H9 (cell line): Measurements from ENCODE around the gene RNU1-3. TPM values are rescaled to one million over a fixed set of nuclear protein-coding genes. Genes with fewer than 3 reads are reported as not detected.
"Not testable (repeated sequence)": the region's sequence is repeated elsewhere in the genome, so short reads cannot be mapped to it uniquely, and the experiment has no call there.

ENCODE experiments used
- DNase-seq: peaks from one replicate; pipeline ENCODE4 v3.0.0-alpha.2; 2017
- H2AFZ ChIP-seq: one replicate; pipeline ENCODE4 v1.6.1; 2013; ENCODE audit warnings: mild to moderate bottlenecking, low read length, control low read depth, moderate library complexity
- H2AK5ac ChIP-seq: 2 replicates; pipeline ENCODE4 v1.6.1; 2013; ENCODE audit warnings: low read length, control low read depth, mixed read lengths; ENCODE audit not compliant: insufficient read length
- H2BK120ac ChIP-seq: one replicate; pipeline ENCODE4 v1.6.1; 2013; ENCODE audit warnings: low read depth, mild to moderate bottlenecking, low read length, control low read depth, inconsistent platforms; ENCODE audit not compliant: poor library complexity, severe bottlenecking
- H2BK12ac ChIP-seq: 2 replicates; pipeline ENCODE4 v1.6.1; 2013; ENCODE audit warnings: low read length, control low read depth, mixed read lengths, low read depth; ENCODE audit not compliant: insufficient read length
- H2BK15ac ChIP-seq: 2 replicates; pipeline ENCODE4 v1.6.1; 2013; ENCODE audit warnings: low read depth, low read length, control low read depth
- H2BK20ac ChIP-seq: one replicate; pipeline ENCODE4 v1.6.1; 2013; ENCODE audit warnings: low read depth, mild to moderate bottlenecking, low read length, control low read depth, inconsistent platforms; ENCODE audit not compliant: poor library complexity, severe bottlenecking
- H2BK5ac ChIP-seq: 2 replicates; pipeline ENCODE4 v1.6.1; 2013; ENCODE audit warnings: low read length, control low read depth, mixed read lengths; ENCODE audit not compliant: insufficient read length
- H3K14ac ChIP-seq: 2 replicates; pipeline ENCODE4 v1.6.1; 2013; ENCODE audit warnings: low read length, control low read depth; ENCODE audit not compliant: insufficient read depth
- H3K18ac ChIP-seq: 2 replicates; pipeline ENCODE4 v1.6.1; 2013; ENCODE audit warnings: low read depth, mild to moderate bottlenecking, mixed read lengths, low read length, control low read depth; ENCODE audit not compliant: insufficient read length
- H3K23ac ChIP-seq: 2 replicates; pipeline ENCODE4 v1.6.1; 2013; ENCODE audit warnings: low read length, control low read depth, mixed read lengths, low read depth; ENCODE audit not compliant: insufficient read length
- H3K23me2 ChIP-seq: 2 replicates; pipeline ENCODE4 v1.6.1; 2013; ENCODE audit warnings: low read depth, mild to moderate bottlenecking, mixed read lengths, low read length, control low read depth; ENCODE audit not compliant: insufficient read length, poor library complexity, severe bottlenecking
- H3K27ac ChIP-seq: 2 replicates; pipeline ENCODE4 v1.5.1; 2013; ENCODE audit warnings: low read length, control low read depth, mixed read lengths, low read depth; ENCODE audit not compliant: insufficient read length
- H3K27me3 ChIP-seq: 2 replicates; pipeline ENCODE4 v1.6.1; 2013; ENCODE audit warnings: low read length, control low read depth, inconsistent platforms; ENCODE audit not compliant: insufficient read depth
- H3K4ac ChIP-seq: 2 replicates; pipeline ENCODE4 v1.6.1; 2013; ENCODE audit warnings: low read depth, mild to moderate bottlenecking, control low read depth, inconsistent platforms, low read length, moderate library complexity
- H3K4me1 ChIP-seq: 2 replicates; pipeline ENCODE4 v1.6.1; 2013; ENCODE audit warnings: low read length, control low read depth, inconsistent platforms; ENCODE audit not compliant: insufficient read depth
- H3K4me2 ChIP-seq: 2 replicates; pipeline ENCODE4 v1.6.1; 2013; ENCODE audit warnings: low read length, control low read depth, mixed read lengths; ENCODE audit not compliant: insufficient read length, insufficient read depth
- H3K56ac ChIP-seq: 2 replicates; pipeline ENCODE4 v1.6.1; 2013; ENCODE audit warnings: low read depth, mild to moderate bottlenecking, mixed read lengths, low read length, control low read depth; ENCODE audit not compliant: insufficient read length
- H3K79me1 ChIP-seq: 2 replicates; pipeline ENCODE4 v1.6.1; 2013; ENCODE audit warnings: low read depth, mild to moderate bottlenecking, moderate library complexity, low read length, control low read depth, inconsistent platforms; ENCODE audit not compliant: insufficient read depth, poor library complexity, severe bottlenecking
- H3K79me2 ChIP-seq: 2 replicates; pipeline ENCODE4 v1.6.1; 2013; ENCODE audit warnings: low read length, control low read depth, inconsistent platforms; ENCODE audit not compliant: insufficient read depth
- H3K9ac ChIP-seq: 2 replicates; pipeline ENCODE4 v1.6.1; 2013; ENCODE audit warnings: low read length, control low read depth, mixed read lengths; ENCODE audit not compliant: insufficient read length; ENCODE audit errors: extremely low read depth
- H3K9me3 ChIP-seq: one replicate; pipeline ENCODE4 v1.6.1; 2013; ENCODE audit warnings: low read depth, low read length, inconsistent platforms; ENCODE audit not compliant: control insufficient read depth
- H3T11ph ChIP-seq: one replicate; pipeline ENCODE4 v1.6.1; 2013; ENCODE audit warnings: mild to moderate bottlenecking, low read length, control low read depth, inconsistent platforms
- H4K20me1 ChIP-seq: one replicate; pipeline ENCODE4 v1.6.1; 2013; ENCODE audit not compliant: control insufficient read depth, insufficient read length, insufficient read depth
- H4K5ac ChIP-seq: 2 replicates; pipeline ENCODE4 v1.6.1; 2013; ENCODE audit warnings: low read depth, mild to moderate bottlenecking, mixed read lengths, low read length, control low read depth; ENCODE audit not compliant: insufficient read length
- H4K8ac ChIP-seq: replicated peaks from 2 replicates; pipeline ENCODE4 v1.6.1; 2013; ENCODE audit warnings: low read length, control low read depth, mixed read lengths, low read depth; ENCODE audit not compliant: insufficient read length
- H4K91ac ChIP-seq: 2 replicates; pipeline ENCODE4 v1.6.1; 2013; ENCODE audit warnings: low read depth, mild to moderate bottlenecking, moderate library complexity, mixed read lengths, low read length, control low read depth; ENCODE audit not compliant: insufficient read length
- H3K27ac Mint-ChIP-seq, 3 experiments: 2 replicates in 2 of 3; 3 replicates in 1 of 3; pipeline ENCODE4 v1.8.0; 2020 to 2021; ENCODE audit warnings: mixed read lengths in 3 of 3, mild to moderate bottlenecking in 1 of 3, moderate library complexity in 1 of 3
- H3K27me3 Mint-ChIP-seq: 2 replicates; pipeline ENCODE4 v1.8.0; 2021; ENCODE audit warnings: low read depth, mild to moderate bottlenecking, moderate library complexity, mixed read lengths
- H3K36me3 Mint-ChIP-seq, 3 experiments: 2 replicates in 2 of 3; 3 replicates in 1 of 3; pipeline ENCODE4 v1.8.0; 2020 to 2021; ENCODE audit warnings: low read depth in 3 of 3, mixed read lengths in 3 of 3; ENCODE audit not compliant: insufficient read depth in 1 of 3
- H3K4me1 Mint-ChIP-seq, 2 experiments: 2 replicates each; pipeline ENCODE4 v1.8.0; 2020; ENCODE audit warnings: mixed read lengths in 2 of 2
- H3K4me3 Mint-ChIP-seq, 2 experiments: 2 replicates in 1 of 2; 3 replicates in 1 of 2; pipeline ENCODE4 v1.8.0; 2020 to 2021; ENCODE audit warnings: mild to moderate bottlenecking in 2 of 2, mixed read lengths in 2 of 2, moderate library complexity in 1 of 2
- H3K9me3 Mint-ChIP-seq, 2 experiments: 2 replicates in 1 of 2; 3 replicates in 1 of 2; pipeline ENCODE4 v1.8.0; 2020; ENCODE audit warnings: mild to moderate bottlenecking in 2 of 2, mixed read lengths in 2 of 2, moderate library complexity in 1 of 2
- WGBS: extraction: QIAGEN DNeasy Blood & Tissue Kit; methylation state at CpG from one replicate; pipeline ENCODE4 v1.1.7; 2013; ENCODE audit warnings: missing lambda C conversion rate, low lambda C conversion rate, mixed read lengths; ENCODE audit not compliant: insufficient read length; ENCODE audit errors: extremely low coverage; 5-methylcytosine and 5-hydroxymethylcytosine counted together
- total RNA-seq: library from RNA; stranded (reverse); gene quantifications from 2 replicates; pipeline ENCODE4 v1.2.1, GENCODE V29; 2021

The RNU1-3 gene
- total RNA-seq, 1 experiment from 2014 or later = 2,051 TPM

GRCh38 chr1:16675118-16675510 is 8.4 kb upstream of the RNU1-3 start:
- H4K91ac ChIP-seq, H3K56ac ChIP-seq, H3K4me2 ChIP-seq, H4K20me1 ChIP-seq, H3T11ph ChIP-seq, H2BK120ac ChIP-seq, H2BK5ac ChIP-seq, H3K79me2 ChIP-seq, H3K14ac ChIP-seq, H3K23me2 ChIP-seq, H3K36me3 Mint-ChIP-seq, H3K18ac ChIP-seq, H3K4ac ChIP-seq, H3K27ac Mint-ChIP-seq, H3K79me1 ChIP-seq, H2AFZ ChIP-seq, H3K4me3 Mint-ChIP-seq, H3K23ac ChIP-seq, H2AK5ac ChIP-seq, H3K9me3 ChIP-seq, H3K4me1 ChIP-seq, H4K5ac ChIP-seq, H2BK15ac ChIP-seq, DNase-seq, H3K9me3 Mint-ChIP-seq, H3K9ac ChIP-seq, H3K27me3 Mint-ChIP-seq, H3K27ac ChIP-seq, H2BK12ac ChIP-seq, H3K27me3 ChIP-seq, H2BK20ac ChIP-seq, H4K8ac ChIP-seq: not testable (repeated sequence)
- no CpG with 5 or more reads among the region's 2 CpGs for WGBS
- peaks cover 14 to 21% of the 10 kb centered on the region in 2 experiments for H3K4me1 Mint-ChIP-seq

DNA sequence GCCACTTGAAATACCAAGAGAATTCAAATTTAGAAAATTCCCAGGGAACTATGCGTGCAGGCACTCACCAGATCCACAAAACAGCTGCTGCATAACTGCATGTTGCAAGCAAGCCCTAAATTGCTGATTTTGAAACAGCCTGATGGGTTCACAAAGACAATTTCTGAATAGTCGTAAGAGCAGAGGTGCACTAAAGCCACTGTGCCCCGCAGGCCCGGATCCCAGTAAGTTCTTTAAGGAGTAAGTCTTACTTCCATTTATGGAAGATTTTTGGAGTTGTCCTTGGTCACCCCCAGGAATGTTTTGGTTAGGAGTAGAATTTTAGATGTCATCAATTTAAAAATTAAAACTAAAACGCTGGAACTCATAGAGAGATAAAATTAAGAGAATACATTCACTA is 7.2 kb upstream of the RNU1-3 start:
- H2AFZ ChIP-seq, H3K9me3 Mint-ChIP-seq, H4K91ac ChIP-seq, H3K27me3 Mint-ChIP-seq, H3K27ac Mint-ChIP-seq, H3K9ac ChIP-seq, H3K56ac ChIP-seq, H3K14ac ChIP-seq, H3K4ac ChIP-seq, H3K4me3 Mint-ChIP-seq, H2BK12ac ChIP-seq, H3K27me3 ChIP-seq, H2BK15ac ChIP-seq, DNase-seq, H2BK120ac ChIP-seq, H3K23ac ChIP-seq, H3T11ph ChIP-seq, H4K5ac ChIP-seq, H3K79me1 ChIP-seq, H3K4me1 ChIP-seq, H3K36me3 Mint-ChIP-seq, H2BK5ac ChIP-seq, H3K4me2 ChIP-seq, H3K27ac ChIP-seq, H3K23me2 ChIP-seq, H3K79me2 ChIP-seq, H4K20me1 ChIP-seq, H3K9me3 ChIP-seq, H2AK5ac ChIP-seq, H4K8ac ChIP-seq, H3K18ac ChIP-seq, H2BK20ac ChIP-seq: not testable (repeated sequence)
- H3K4me1 Mint-ChIP-seq = peaks cover 14 to 19% of the 10 kb centered on the region in 2 experiments
- no CpG with 5 or more reads among the region's 5 CpGs for WGBS
